HFFc6 (cell line): ENCODE results near the gene TTPAL. TPM values are rescaled to one million over a fixed set of nuclear protein-coding genes. Genes with fewer than 3 reads are reported as not detected.

Experiments
- DNase-seq: peaks from one replicate; pipeline ENCODE4 v3.0.0-alpha.2; 2018
- H3K27ac Mint-ChIP-seq: 2 replicates; pipeline ENCODE4 v1.8.0; 2020; ENCODE audit warnings: mild to moderate bottlenecking, mixed read lengths
- H3K27me3 Mint-ChIP-seq: 2 replicates; pipeline ENCODE4 v1.8.0; 2021; ENCODE audit warnings: mild to moderate bottlenecking, moderate library complexity, mixed read lengths; ENCODE audit not compliant: insufficient read depth
- H3K36me3 Mint-ChIP-seq: 2 replicates; pipeline ENCODE4 v1.8.0; 2021; ENCODE audit warnings: low read depth, mixed read lengths
- H3K4me1 Mint-ChIP-seq: 2 replicates; pipeline ENCODE4 v1.8.0; 2020; ENCODE audit warnings: low read depth, mixed read lengths
- H3K4me3 Mint-ChIP-seq: 2 replicates; pipeline ENCODE4 v1.8.0; 2020; ENCODE audit warnings: mild to moderate bottlenecking, moderate library complexity, mixed read lengths
- H3K9me3 Mint-ChIP-seq: 2 replicates; pipeline ENCODE4 v1.8.0; 2020; ENCODE audit warnings: mild to moderate bottlenecking, mixed read lengths
- total RNA-seq, 6 experiments: library from RNA; stranded (reverse); fragmentation: NEBNext Ultra II Directional; extraction: Animal tissue kit (Norgen Biotek cat#: 25700); gene quantifications; 2 replicates in 1 of 6; 3 replicates in 5 of 6; pipeline ENCODE4 v1.2.3, GENCODE V29; 2021
- TF ChIP-seq, protein P1 (sequence below): fragments of 200-600 bp; sonication (generic); IDR thresholded peaks from 2 replicates; pipeline ENCODE4 v1.5.0; 2021; ENCODE audit warnings: antibody characterized with exemption, mild to moderate bottlenecking

TTPAL gene
- total RNA-seq, 6 experiments from 2014 or later, result 28.7 to 38.7 (median 35.2) TPM

DNA sequence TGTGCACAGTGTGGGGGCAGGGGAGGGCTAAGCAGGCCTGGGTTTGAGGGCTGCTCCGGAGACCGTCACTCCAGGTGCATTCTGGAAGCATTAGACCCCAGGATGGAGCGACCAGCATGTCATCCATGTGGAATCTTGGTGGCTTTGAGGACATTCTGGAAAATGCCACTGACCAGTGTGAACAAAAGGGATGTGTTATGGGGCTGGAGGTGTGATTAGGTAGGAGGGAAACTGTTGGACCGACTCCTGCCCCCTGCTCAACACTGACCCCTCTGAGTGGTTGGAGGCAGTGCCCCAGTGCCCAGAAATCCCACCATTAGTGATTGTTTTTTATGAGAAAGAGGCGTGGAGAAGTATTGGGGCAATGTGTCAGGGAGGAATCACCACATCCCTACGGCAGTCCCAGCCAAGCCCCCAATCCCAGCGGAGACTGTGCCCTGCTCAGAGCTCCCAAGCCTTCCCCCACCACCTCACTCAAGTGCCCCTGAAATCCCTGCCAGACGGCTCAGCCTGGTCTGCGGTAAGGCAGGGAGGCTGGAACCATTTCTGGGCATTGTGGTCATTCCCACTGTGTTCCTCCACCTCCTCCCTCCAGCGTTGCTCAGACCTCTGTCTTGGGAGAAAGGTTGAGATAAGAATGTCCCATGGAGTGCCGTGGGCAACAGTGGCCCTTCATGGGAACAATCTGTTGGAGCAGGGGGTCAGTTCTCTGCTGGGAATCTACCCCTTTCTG, 44.0 kb upstream of the TTPAL start:
- TF ChIP-seq, protein P1, sequence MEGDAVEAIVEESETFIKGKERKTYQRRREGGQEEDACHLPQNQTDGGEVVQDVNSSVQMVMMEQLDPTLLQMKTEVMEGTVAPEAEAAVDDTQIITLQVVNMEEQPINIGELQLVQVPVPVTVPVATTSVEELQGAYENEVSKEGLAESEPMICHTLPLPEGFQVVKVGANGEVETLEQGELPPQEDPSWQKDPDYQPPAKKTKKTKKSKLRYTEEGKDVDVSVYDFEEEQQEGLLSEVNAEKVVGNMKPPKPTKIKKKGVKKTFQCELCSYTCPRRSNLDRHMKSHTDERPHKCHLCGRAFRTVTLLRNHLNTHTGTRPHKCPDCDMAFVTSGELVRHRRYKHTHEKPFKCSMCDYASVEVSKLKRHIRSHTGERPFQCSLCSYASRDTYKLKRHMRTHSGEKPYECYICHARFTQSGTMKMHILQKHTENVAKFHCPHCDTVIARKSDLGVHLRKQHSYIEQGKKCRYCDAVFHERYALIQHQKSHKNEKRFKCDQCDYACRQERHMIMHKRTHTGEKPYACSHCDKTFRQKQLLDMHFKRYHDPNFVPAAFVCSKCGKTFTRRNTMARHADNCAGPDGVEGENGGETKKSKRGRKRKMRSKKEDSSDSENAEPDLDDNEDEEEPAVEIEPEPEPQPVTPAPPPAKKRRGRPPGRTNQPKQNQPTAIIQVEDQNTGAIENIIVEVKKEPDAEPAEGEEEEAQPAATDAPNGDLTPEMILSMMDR, result no peak; the same call in 1 of the 2 replicates
- DNase-seq, result no peak
- H3K9me3 Mint-ChIP-seq, result no peaks in the 10 kb centered on the region
- no peaks in the 10 kb centered on the region for H3K4me1 Mint-ChIP-seq
- peaks cover 46% of the 10 kb centered on the region for H3K27me3 Mint-ChIP-seq
- H3K36me3 Mint-ChIP-seq, result no peaks in the 10 kb centered on the region
- H3K4me3 Mint-ChIP-seq, result no peak overlapping the region
- H3K27ac Mint-ChIP-seq, result no peak overlapping the region

DNA sequence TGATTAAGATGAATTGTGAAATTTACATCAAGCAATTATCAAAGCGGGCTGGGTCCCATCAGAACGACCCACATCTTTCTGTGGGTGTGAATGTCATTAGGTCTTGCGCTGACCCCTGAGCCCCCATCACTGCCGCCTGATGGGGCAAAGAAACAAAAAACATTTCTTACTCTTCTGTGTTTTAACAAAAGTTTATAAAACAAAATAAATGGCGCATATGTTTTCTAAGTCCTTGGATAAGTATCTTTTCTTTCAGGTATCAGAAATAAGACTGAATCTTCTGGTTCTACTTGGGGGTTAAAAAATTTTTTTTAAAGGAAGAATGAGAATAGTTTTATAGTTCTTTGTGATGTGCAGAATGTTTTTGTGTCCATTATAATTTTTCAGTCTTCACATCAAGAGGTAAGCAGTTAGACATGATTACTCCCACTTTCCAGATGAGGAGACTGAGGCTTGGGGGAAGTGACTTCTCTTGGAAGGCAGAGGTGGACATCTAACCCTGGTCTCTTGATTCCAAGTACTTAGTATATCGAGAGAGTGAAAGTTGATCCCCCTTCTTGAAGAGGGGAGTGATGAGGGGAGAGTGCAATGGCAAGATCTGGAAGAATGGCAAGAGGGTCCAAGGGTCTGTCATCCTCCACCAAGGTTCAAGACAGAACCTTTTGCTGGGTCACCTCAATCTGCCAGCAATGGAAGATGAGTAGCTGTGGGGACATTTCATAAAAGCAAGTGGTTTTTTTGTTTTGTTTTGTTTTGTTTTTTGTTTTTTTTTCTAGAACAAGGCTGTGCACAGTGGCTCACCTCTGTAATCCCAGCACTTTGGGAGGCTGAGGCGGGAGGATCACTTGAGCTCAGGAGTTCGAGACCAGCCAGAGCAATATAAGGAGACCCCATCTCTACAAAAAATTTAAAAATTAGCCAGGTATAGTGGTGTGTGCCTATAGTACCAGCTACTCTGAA, 42.8 kb upstream of the TTPAL start:
- no peak overlapping the region for H3K27ac Mint-ChIP-seq
- TF ChIP-seq, protein P1, result no peak
- DNase-seq, result no peak
- no peaks in the 10 kb centered on the region for H3K36me3 Mint-ChIP-seq
- H3K4me3 Mint-ChIP-seq, result no peak overlapping the region
- H3K4me1 Mint-ChIP-seq, result no peaks in the 10 kb centered on the region
- peaks cover 41% of the 10 kb centered on the region for H3K27me3 Mint-ChIP-seq
- H3K9me3 Mint-ChIP-seq, result no peaks in the 10 kb centered on the region

DNA sequence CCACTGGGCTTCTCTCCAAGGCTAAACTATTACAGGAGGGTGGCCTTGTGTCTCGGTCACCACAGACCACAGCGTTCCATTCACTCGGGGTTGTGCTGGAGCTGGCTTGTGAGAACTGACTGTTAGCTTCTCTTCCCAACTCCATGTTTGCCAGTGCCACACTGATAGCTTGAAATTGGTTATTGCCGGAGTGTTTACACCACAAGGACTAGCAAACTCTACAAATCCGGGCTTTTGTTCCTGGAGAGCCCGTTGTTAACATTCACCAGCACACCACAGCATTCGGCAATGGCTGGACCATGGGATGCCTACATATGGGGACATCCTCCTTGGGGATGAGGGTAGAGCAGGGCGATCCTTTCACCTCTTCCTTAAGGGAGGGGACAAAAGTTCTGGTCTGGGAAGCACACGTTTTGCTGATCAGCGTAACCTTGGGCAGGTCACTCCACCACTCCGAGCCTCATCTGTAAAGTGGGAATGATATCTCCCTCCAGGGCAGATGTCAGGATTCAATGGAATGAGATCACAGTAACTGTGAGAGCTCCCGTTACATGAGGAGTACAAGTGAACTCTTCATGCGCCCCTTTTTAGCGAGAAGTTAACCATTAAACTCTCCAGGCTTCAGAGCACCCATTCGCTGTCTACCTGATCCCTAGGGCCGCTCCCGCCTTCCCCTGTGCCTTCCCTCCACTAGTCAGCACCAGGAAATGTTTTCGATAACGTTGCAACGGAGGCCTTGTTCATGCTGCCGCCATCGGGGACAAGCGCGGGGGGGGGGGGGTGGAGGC, 41.7 kb upstream of the TTPAL start:
- TF ChIP-seq, protein P1, result no peak
- Mint-ChIP-seq H3K4me3 (no peak overlapping the region), H3K36me3 (no peaks in the 10 kb centered on the region), H3K27ac (no peak overlapping the region), H3K9me3 (no peaks in the 10 kb centered on the region), H3K4me1 (no peaks in the 10 kb centered on the region), H3K27me3 (peaks cover 40% of the 10 kb centered on the region)
- no peak for DNase-seq

DNA sequence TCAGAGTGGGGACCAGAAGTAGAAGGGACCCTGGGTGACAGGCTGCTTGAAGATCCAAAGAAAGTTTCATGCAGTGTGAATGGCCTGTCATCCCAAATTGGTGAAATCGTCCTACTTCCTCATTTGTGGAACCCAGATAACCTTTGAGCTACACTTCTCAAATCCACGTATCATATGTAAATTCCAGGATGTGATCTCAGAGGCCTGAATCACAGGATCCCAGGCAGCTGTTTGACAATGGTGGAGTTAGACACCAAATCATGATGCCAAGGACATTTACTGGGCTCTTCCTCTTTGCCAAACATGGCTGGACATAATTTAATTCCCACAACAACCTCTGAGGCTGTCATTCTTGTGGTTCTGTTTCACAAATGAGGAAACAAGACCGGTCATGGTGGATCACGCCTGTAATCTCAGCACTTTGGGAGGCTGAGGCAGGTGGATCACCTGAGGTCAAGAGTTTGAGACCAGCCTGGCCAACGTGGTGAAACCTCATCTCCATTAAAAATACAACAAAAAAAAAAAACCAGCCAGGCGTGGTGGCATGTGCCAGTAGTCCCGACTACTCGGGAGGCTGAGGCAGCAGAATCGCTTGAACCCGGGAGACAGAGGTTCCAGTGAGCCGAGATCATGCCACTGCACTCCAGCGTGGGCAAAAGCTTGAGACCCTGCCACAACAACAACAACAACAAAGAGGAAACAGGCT, 39.9 kb upstream of the TTPAL start:
- Mint-ChIP-seq H3K4me3 (no peak overlapping the region), H3K27ac (no peak overlapping the region), H3K4me1 (no peaks in the 10 kb centered on the region), H3K36me3 (no peaks in the 10 kb centered on the region), H3K27me3 (peaks cover 34% of the 10 kb centered on the region), H3K9me3 (no peaks in the 10 kb centered on the region)
- DNase-seq, result no peak
- TF ChIP-seq, protein P1, result no peak

DNA sequence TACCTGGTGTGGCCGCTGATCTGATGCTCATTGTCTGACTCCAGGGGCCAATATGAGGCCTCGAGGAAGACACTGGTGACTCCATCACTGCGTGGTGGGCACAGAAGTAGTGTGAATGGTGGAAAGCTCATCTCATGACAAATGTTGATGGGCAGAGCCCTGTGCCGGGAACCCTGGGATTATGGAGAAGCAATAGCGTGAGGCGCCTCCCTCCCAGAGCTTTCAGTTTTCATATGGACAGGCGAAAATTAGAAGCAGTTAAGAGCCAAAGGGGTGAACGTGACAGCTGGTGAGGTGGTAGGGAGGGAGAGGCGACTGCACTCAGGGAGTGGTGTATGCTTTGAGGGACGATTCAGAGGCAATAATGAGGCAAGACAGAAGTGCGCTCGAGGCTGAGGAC, 39.3 kb upstream of the TTPAL start:
- TF ChIP-seq, protein P1, result no peak

More for the DNA sequence above, 39.3 kb upstream of the TTPAL start:
- DNase-seq, result no peak
- H3K4me3 Mint-ChIP-seq, result no peak overlapping the region
- H3K9me3 Mint-ChIP-seq, result no peaks in the 10 kb centered on the region
- H3K27ac Mint-ChIP-seq, result no peak overlapping the region
- H3K36me3 Mint-ChIP-seq, result no peaks in the 10 kb centered on the region
- peaks cover 30% of the 10 kb centered on the region for H3K27me3 Mint-ChIP-seq
- no peaks in the 10 kb centered on the region for H3K4me1 Mint-ChIP-seq
